ENCODE data around the gene M1AP. TPM values are rescaled to one million over a fixed set of nuclear protein-coding genes. Genes with fewer than 3 reads are reported as not detected.

M1AP gene
- total and polyA plus RNA-seq, 2 of the 4 experiments (the other 2 are of a cell fraction), result 0.03 TPM; not detected in 1

- in situ Hi-C loops (cut with MboI; ENCODE audit: low sequenced_read_pairs), result no loop called here
- CTCF ChIA-PET, result interaction anchor here (0.8 kb wide), 1 partner anchor 14 kb away, joined by 3 read pairs; no protein-coding TSS in a partner anchor
Measured at GRCh38 chr2:74646201-74646600, 1.9 kb downstream of the M1AP start.

More at GRCh38 chr2:74646201-74646600, 1.9 kb downstream of the M1AP start:
- Histone ChIP-seq H3K4me3 (ENCODE audit: insufficient read depth, low read depth, low read length) (no peak overlapping the region), H4K8ac (ENCODE audit: low read depth in 2 of 2, low read length in 2 of 2) (no peak overlapping the region), H3K36me3 (ENCODE audit: control insufficient read depth, insufficient read depth, low read length) (no peaks in the 10 kb centered on the region), H4K5ac (ENCODE audit: low read depth, low read length) (no peak overlapping the region), H3K18ac (ENCODE audit: low read depth, low read length) (no peak overlapping the region), H2AFZ (replicated peaks; ENCODE audit: low read length, poor library complexity) (no peak overlapping the region), H2BK15ac (ENCODE audit: low read depth, low read length) (no peak overlapping the region), H4K91ac (ENCODE audit: insufficient read depth, low read depth, low read length) (no peak overlapping the region), H2BK5ac (ENCODE audit: low read depth, low read length, poor library complexity, severe bottlenecking) (no peak overlapping the region), H3K56ac (ENCODE audit: extremely low read depth, insufficient read depth, low read length) (no peak overlapping the region), H2AK9ac (replicated peaks; ENCODE audit: low read depth, low read length, poor library complexity) (no peak overlapping the region), H3K4ac (ENCODE audit: low read depth, low read length) (no peak overlapping the region), H3K4me2 (ENCODE audit: low read depth, low read length) (no peak overlapping the region), H3K9me3 (ENCODE audit: control insufficient read depth, insufficient read depth, low read length) (no peaks in the 10 kb centered on the region), H3K23ac (ENCODE audit: low read depth, low read length) (no peak overlapping the region), H3K14ac (replicated peaks; ENCODE audit: low read depth, low read length) (no peak overlapping the region), H3K27ac (ENCODE audit: insufficient read depth, low read length) (no peak overlapping the region), H2AK5ac (ENCODE audit: low read depth, low read length) (no peak overlapping the region), H3K9ac (ENCODE audit: low read depth, low read length) (no peak overlapping the region), H3K79me1 (ENCODE audit: low read depth in 1 of 2, low read length in 2 of 2) (no peaks in the 10 kb centered on the region), H4K20me1 (ENCODE audit: insufficient read depth, low read length) (no peaks in the 10 kb centered on the region), H3K9me1 (ENCODE audit: insufficient read depth, low read length) (no peaks in the 10 kb centered on the region), H3K27me3 (ENCODE audit: control insufficient read depth, insufficient read depth, low read length) (peaks cover 28% of the 10 kb centered on the region), H2BK120ac (ENCODE audit: low read depth, low read length) (no peak overlapping the region), H2BK20ac (ENCODE audit: low read depth, low read length) (no peak overlapping the region), H3K4me1 (ENCODE audit: control insufficient read depth, insufficient read depth, low read length) (no peaks in the 10 kb centered on the region)
- dilution Hi-C loops (cut with HindIII; ENCODE audit: low sequenced_read_pairs, unreplicated experiment), result no loop called here
- WGBS, 2 experiments (ENCODE audit: extremely low coverage in 2 of 2, insufficient read length in 1 of 2), result 14% methylated on average over 1 of the region's 2 CpGs; no CpG with 5 or more reads in 1 of the 2 experiments
- BruUV-seq (replicated peaks), result no TSS peak
- DNase-seq (no peak), ATAC-seq (ENCODE audit: low read depth) (no peak)
- intact Hi-C loops (cut with micrococcal nuclease), result no loop called here
- POLR2A ChIA-PET (ENCODE audit: unreplicated experiment), result no interaction called here
- TF ChIP-seq RAD21 (IDR thresholded peaks at IDR 0.05; ENCODE audit: low read length) (no peak), MAZ (IDR thresholded peaks at IDR 0.05; ENCODE audit: borderline replicate concordance, low read depth, low read length) (no peak), MAFK (IDR thresholded peaks at IDR 0.05; ENCODE audit: low read depth, low read length) (no peak), BHLHE40 (IDR thresholded peaks at IDR 0.05; ENCODE audit: low read depth, low read length) (no peak), CEBPB (IDR thresholded peaks at IDR 0.05; ENCODE audit: low read depth, low read length) (no peak), USF2 (IDR thresholded peaks at IDR 0.05; ENCODE audit: low read depth, low read length) (no peak), CHD1 (IDR thresholded peaks at IDR 0.05; ENCODE audit: low read depth, low read length) (no peak), SMC3 (IDR thresholded peaks at IDR 0.05; ENCODE audit: low read depth, low read length) (no peak), CTCF (conservative IDR thresholded peaks at IDR 0.05; ENCODE audit: low read depth, low read length) (no peak), POLR2A (IDR thresholded peaks at IDR 0.05; ENCODE audit: low read depth, low read length) (no peak), RCOR1 (IDR thresholded peaks at IDR 0.05; ENCODE audit: insufficient replicate concordance, low read length) (no peak), NFE2L2 (IDR thresholded peaks at IDR 0.05; ENCODE audit: low read depth, low read length) (no peak), ELK1 (IDR thresholded peaks at IDR 0.05; ENCODE audit: borderline replicate concordance, low read depth, low read length) (no peak), FOS (IDR thresholded peaks at IDR 0.05; ENCODE audit: low read depth, low read length) (no peak)
